Midbrain (tissue), 1 donor: Measurements from ENCODE around the gene IGFLR1.
A peak's percentile ranks its signal among the peaks of the same experiment; 100 is the strongest.
"Not testable (repeated sequence)": the region's sequence is repeated elsewhere in the genome, so short reads cannot be mapped to it uniquely, and the experiment has no call there.

ENCODE experiments used
- DNase-seq: peaks from one replicate; lab custom pipeline; 2025; lab: John Stamatoyannopoulos, UW

Gene IGFLR1

DNA sequence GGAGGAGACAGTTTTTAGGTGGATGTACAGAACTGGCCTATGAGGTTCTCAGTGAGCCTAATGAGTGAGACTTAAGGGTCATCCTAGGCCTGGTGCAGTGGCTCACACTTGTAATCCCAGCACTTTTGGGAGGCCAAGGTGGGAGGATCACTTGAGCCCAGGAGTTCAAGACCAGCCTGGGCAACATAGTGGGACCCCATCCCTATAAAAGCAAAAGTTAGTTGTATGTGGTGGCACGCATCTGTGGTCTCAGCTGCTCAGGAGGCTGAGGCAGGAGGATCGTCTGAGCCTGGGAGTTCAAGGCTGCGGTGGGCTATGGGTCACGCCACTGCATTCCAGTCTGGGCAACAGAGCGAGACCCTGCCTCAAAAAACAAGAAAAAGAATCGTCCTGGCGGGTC, 18.1 kb downstream of the IGFLR1 start:
- DNase-seq = not testable (repeated sequence)

DNA sequence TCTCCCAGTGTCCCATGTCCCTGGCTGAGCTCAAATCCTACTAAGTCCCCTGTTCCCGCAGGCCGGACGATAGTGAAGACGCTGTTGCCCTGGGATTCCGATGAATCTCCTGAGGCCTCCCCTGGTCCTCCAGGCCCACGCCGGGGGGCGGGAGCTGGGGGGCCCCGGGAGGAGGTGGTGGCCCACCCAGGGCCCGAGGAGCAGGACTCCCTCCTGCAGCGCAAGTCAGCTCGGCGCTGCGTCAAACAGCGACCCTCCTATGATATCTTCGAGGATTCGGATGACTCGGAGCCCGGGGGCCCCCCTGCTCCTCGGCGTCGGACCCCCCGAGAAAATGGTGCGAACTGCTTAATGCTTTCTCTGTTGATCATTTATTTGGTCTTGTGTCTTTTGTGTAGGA, 18.6 kb downstream of the IGFLR1 start:
- DNase-seq = no peak

DNA sequence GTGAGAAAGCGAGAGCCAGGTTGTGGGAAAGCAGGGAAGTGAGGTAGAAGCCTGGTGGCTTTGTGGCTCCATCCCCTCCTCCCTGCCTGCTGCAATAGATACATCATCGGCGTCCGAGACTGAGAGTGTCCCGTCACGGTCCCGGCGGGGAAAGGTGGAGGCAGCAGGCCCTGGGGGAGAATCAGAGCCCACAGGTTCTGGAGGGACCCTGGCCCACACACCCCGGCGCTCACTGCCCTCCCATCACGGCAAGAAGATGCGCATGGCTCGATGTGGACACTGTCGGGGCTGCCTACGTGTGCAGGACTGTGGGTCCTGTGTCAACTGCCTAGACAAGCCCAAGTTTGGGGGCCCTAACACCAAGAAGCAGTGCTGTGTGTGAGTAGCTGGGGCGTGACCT, 19.4 kb downstream of the IGFLR1 start:
- no peak for DNase-seq

DNA sequence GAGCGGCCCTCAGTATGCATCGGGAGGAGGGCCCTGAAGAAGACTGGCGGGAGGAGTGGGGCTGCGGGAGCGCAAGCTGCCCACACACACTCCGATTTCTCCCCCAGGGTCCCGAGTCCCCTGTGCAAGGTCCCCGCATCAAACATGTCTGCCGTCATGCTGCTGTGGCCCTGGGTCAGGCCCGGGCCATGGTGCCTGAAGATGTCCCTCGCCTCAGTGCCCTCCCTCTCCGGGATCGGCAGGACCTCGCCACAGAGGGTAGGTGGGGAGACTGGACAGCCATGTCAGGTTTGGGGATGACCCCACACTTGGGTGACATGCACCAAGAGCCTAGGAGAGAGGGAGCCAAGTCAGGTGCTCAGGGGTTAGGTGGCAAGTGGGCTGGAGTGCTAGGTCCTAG, 19.8 kb downstream of the IGFLR1 start:
- DNase-seq = no peak

DNA sequence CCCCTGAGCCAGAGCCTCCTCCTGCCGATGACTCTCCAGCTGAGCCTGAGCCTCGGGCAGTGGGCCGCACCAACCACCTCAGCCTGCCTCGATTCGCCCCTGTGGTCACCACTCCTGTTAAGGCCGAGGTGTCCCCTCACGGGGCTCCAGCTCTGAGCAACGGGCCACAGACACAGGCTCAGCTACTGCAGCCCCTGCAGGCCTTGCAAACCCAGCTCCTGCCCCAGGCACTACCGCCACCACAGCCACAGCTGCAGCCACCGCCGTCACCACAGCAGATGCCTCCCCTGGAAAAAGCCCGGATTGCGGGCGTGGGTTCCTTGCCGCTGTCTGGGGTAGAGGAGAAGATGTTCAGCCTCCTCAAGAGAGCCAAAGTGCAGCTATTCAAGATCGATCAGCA, 20.9 kb downstream of the IGFLR1 start:
- DNase-seq = no peak

DNA sequence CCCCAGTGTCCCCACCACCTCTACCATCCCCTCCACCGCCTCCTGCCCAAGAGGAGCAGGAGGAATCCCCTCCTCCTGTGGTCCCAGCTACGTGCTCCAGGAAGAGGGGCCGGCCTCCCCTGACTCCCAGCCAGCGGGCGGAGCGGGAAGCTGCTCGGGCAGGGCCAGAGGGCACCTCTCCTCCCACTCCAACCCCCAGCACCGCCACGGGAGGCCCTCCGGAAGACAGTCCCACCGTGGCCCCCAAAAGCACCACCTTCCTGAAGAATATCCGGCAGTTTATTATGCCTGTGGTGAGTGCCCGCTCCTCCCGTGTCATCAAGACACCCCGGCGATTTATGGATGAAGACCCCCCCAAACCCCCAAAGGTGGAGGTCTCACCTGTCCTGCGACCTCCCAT, 21.6 kb downstream of the IGFLR1 start:
- no peak for DNase-seq

DNA sequence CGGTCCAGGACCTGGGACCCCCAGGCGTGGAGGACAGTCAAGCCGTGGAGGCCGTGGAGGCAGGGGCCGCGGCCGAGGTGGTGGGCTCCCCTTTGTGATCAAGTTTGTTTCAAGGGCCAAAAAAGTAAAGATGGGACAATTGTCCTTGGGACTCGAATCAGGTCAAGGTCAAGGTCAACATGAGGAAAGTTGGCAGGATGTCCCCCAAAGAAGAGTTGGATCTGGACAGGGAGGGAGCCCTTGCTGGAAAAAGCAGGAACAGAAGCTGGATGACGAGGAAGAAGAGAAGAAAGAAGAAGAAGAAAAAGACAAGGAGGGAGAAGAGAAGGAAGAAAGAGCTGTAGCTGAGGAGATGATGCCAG, 22.1 kb downstream of the IGFLR1 start:
- no peak for DNase-seq

DNA sequence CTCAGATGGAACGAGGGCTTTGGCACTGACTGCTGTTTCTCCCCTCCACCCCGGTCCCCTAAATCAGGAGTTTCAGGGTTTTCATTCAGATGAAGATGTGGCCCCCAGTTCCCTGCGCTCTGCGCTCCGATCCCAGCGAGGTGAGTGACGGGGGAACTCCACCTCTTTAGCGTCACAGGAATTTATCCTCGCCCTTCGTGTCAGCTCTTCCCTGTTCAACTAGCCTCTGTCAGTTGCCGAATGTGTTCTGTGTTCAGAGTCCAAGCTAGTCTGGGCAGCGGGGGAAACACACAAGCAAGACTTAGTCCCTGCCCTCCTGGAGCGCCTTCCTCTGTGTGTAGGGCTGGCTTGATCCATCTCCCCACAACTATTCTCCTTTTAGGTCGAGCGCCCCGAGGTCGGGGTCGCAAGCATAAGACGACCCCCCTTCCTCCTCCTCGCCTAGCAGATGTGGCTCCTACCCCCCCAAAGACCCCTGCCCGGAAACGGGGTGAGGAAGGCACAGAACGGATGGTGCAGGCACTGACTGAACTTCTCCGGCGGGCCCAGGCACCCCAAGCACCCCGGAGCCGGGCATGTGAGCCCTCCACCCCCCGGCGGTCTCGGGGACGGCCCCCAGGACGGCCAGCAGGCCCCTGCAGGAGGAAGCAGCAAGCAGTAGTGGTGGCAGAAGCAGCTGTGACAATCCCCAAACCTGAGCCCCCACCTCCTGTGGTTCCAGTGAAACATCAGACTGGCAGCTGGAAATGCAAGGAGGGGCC, 22.7 kb downstream of the IGFLR1 start:
- no peak for DNase-seq

DNA sequence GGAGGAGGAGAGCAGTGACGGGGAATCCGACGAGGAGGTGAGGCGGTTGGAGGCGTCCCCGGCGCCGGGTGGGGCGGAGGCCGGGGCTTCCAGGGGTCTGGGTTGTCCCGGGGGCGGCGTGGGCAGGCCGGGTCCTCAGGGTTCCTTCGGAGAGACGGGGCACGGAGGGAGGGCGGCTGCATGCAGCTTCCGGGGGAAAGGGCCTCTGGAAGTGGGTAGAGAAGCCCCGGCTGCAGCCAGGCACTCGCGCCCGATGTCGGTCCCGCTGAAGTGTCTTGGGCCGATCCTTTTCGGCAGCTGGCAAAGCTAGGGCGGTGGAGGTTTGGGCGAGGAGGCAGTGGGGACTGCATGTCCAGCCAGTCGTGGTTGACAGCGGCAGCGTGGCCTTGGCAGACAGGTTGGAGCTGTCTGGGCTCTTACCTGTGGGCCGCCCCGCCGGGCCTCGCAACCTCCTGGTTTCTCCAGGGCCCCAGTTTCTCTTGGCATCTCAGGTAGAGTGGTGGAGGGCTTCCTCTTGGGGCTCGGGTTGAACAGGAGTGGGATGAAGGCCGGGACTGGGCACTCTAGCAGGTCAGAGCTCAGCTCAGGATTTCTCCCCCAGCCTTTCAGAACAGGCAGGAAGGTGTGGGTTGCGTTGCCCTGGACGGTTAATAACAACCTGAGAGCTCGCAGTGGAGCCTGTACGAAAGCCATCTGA, 23.8 kb downstream of the IGFLR1 start:
- DNase-seq = no peak

DNA sequence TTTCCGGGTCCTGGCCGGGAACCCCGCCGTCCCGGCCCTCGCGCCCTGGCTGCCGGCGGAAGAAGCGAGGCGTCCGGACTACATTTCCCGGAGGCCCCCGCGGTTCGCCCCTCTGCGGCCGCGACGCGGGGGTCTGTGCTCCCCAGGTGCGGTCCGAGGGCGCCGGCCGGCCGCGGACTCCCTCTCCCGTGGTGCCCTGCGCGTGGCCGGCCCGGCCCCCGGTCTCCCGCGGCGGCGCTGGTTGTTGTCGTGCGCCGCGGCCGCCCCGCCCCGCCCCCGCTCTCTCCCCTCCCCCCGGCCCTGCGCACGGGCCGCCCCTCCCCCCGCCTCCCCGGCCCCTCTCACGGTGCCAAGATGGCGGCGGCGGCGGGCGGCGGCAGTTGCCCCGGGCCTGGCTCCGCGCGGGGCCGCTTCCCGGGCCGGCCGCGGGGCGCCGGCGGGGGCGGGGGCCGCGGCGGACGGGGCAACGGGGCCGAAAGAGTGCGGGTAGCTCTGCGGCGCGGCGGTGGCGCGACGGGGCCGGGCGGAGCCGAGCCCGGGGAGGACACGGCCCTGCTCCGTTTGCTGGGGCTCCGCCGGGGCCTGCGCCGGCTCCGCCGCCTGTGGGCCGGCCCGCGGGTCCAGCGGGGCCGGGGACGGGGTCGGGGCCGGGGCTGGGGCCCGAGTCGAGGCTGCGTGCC, 24.4 kb downstream of the IGFLR1 start, which contains the start of gene KMT2B:
TSS of gene KMT2B (plus strand) at position 339 of the 680 bp plus-strand sequence. CDS start at position 355, 16 bp downstream.
- no peak for DNase-seq

DNA sequence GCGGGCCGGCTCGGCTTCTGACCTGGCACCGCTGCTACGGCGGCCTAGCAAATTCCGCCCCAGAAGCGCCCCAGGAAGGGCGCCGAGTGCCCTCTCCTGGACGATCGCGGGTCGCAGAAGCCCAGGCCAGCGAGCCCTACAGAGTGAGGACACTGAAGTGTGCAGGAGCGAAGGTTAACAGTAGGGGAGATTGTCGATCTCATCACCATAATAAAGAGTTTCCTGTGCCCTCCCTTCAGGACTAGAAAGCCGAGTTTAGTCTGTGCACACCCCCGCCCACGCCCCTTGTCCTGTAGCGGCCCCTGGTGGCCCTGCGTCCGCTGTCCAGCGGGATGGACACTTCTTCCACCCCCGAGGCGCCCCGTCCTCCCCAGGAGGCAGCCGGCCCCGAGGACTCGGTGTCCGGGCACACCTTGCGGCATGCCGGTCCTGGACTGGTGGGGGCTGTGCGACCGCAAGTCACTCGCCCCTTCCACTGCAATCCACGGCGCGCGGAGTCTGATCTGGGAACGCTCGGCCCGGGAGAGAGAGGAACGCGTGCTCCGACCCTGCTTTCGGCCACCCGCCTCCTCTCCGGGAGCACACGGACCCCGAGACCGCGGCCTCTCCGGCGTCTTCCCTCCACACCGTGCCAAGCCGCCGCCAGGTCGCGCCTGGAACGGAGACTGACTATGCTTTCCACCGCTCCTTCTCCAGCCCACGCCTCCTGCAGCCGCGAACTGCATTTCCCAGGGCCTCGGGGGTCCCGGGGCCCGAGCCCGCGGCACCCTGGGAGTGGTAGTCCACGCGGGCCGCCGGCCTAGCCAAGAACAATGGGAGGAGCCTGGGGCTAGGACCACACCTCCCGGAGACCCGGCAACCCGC, 25.2 kb downstream of the IGFLR1 start:
- DNase-seq = peak; percentile 95

DNA sequence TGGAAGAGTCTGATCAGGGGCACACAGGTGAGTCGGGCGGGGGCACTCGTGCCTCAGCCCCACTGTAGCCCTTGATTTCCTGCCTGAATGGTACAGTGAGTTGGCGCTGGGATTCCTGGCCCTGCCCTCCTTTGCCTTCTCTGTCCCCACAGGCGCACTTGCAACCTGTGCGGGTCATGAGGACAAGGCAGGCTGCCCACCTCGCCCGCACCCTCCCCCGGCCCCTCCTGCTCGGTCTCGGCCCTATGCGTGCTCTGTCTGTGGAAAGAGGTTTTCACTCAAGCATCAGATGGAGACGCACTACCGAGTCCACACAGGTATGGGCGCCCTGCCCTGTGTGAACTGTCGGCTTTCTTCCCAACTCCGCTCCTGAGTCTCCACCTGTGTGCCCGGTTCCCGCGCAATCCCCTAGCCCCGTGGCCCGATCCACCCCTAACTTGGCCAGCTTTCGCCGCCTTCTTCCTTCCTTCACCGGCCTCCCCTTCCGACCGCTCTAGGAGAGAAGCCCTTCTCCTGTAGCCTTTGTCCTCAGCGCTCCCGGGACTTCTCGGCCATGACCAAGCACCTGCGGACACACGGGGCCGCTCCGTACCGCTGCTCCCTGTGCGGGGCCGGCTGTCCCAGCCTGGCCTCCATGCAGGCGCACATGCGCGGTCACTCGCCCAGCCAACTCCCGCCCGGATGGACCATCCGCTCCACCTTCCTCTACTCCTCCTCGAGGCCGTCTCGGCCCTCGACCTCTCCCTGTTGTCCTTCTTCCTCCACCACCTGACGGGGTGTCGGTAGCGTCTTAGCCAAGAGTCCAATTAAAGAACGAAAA, 26.1 kb downstream of the IGFLR1 start:
- peak; percentile 72 for DNase-seq

DNA sequence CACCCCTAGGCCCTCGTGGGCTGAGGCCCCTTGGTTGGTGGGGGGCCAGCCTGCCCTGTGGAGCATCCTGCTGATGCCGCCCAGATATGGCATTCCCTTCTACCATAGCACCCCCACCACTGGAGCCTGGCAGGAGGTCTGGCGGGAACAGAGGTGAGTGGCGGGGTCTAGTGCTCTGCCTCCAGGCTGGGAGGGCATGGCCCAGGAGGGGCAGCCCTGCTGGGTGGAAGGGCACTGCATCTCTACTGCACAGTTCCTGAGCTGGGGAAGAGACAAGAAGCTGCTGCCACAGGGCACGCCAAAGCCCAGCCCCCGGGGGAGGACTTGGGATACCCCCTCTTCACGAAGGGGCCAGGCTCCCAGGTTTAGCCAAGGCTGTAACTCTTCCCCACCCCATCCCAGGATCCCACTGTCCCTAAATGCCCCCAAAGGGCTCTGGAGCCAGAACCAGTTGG, 26.9 kb downstream of the IGFLR1 start:
- no peak for DNase-seq

DNA sequence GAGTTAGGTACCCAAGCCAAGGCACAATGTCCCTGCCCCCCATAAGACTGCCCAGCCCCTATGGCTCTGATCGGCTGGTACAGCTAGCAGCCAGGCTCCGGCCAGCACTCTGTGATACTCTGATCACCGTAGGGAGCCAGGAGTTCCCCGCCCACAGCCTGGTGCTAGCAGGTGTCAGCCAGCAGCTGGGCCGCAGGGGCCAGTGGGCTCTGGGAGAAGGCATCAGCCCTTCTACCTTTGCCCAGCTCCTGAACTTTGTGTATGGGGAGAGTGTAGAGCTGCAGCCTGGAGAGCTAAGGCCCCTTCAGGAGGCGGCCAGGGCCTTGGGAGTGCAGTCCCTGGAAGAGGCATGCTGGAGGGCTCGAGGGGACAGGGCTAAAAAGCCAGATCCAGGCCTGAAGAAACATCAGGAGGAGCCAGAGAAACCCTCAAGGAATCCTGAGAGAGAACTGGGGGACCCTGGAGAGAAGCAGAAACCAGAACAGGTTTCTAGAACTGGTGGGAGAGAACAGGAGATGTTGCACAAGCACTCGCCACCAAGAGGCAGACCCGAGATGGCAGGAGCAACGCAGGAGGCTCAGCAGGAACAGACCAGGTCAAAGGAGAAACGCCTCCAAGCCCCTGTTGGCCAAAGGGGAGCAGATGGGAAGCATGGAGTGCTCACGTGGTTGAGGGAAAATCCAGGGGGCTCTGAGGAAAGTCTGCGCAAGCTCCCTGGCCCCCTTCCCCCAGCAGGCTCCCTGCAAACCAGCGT, 27.5 kb downstream of the IGFLR1 start:
- DNase-seq = no peak

DNA sequence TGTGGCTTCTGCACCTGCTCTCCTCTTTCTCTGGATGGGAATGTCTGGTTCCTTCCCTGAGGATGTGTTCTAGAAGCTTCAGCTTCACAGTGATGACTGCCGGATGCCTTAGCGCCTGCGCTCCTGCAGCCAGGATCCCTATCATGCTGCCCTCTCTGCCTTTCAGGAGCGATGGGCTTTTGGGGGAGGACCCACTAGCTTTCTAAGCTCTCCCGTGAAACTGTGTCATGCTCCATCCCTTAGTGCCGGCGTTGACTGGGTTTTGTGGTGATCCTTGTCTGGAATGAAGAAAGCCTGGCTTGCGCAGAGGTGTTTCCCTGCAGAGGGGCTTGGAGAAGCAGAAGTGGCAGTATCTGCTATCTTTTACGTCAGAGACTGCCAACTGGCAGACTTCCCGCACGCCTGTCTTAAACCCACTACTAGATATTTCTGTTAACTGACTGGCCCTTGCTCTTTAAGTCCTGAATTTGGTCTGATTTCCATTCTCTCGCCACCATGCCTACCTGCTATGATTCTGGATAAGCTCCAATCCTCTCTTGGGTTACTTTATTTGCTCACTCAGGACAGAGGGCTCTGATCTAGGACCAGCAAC, 28.3 kb downstream of the IGFLR1 start:
- DNase-seq = no peak

DNA sequence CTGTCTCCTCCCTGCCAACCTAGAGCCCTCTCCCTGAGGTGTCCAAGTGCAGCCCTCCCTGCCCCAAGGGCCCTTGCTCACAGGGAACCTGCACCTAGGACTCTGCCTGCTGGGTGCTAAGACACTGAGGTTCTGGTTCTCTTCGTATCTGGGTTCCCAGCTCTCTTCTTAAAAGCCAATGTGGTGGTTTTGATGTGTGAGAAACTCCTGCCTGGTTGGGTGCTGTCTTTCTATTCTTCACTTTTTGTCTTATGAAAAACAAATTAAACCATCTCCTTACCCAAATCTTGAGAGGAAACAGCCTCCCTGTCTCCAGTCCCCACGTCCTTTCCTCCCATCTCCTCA, 28.8 kb downstream of the IGFLR1 start:
- no peak for DNase-seq

DNA sequence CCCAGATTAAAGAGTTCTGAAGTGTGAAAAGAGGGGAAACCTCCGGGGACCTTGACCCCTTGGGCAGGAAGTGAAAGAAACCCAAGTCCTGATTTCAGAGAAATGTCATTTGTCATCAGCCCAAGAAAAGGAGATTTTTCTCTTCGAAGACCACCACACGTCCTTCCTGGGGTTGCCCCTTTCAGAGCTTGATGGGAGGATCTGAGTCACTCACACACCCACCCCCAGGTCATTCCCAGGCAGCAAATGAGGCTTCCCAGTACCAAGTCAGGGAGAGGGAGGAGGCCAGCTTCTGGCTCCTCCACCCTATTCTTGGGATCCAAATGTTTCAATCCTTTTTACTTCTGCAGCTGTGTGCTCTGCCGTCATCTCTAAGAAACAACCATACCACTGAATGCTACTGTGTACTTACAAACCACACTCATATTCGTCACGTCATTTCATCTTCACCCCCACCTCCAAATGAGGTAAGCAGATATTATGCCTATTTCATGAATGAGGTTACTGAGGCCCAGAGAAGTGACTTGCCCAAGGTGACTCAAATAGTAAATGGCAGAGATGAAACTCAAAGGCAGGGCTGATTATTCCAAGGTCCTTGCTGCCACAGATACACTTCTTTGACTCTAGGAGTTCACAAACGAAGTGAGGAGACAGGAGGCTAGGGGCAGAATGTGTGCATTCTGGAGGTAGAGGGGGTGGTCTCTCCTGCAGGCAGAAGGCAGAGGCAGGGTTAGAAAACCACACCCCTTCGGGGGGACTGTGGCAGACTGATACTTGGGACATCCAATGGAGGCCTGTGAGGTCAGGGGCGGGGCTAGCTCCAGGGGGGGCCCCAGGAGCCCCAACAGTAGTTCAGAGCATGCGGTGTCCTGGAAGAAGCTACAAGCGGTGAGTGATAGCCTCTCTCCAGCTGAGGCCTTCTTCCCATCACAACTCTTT, 29.4 kb downstream of the IGFLR1 start:
- DNase-seq = no peak

DNA sequence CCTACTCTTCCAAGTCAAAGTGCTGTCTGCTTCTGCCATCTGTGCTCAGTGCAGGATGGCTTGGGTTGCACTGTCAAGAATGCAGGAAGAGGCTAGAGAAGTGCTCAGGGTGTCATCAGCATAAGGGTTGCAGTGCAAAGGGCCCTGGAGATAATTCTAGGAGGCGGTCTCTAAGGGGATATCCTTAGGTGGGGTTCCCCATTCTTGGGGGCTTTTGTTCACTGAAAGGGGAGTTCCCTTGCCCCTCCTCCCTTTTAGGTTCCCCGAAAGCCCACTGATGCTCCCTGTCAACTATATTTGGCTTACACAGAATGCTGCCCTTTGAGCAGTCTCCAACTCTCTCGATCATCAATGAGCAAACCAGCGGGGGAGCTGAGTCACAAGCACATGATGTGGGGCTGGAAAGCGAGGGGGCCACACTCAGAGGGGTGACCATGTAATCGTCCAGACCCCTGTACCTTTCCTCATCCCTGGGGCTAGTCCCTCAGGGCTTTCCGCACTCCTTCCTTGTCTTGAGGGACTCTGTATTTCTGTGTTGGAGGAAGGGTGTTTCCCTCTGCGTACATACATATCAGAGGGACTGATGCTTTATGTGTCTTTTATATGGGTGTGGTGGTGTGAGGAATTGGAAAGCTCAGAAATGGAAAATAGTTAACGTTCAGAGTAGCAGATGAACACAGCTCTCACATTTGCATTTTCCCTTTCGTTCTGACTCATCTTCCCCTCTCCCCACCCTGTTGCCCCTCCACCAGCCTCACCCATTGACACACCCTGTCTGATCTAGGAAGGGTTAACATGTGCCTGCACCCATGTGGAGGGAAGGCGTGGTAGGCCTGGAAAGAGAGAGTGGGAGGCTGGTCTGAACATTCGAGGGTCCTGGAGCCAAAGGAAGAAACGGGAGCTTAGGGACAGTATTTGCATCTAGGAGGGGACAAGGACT, 31.2 kb downstream of the IGFLR1 start:
- no peak for DNase-seq
